WTC11 (cell line): Measurements from ENCODE around the gene NIP7. TPM values are rescaled to one million over a fixed set of nuclear protein-coding genes. Genes with fewer than 3 reads are reported as not detected.
A peak's percentile ranks its signal among the peaks of the same experiment; 100 is the strongest.

Experiments used
- ATAC-seq: fragments of 200-7000 bp; cut with Tn5 transposase; 2 replicates; pipeline ENCODE4 v1.10.0; 2021; ENCODE audit warnings: mild to moderate bottlenecking, moderate library complexity
- CTCF ChIA-PET: fragments of 300-600 bp; sonication (Branson Sonifier 250); formaldehyde crosslinking; loops from one replicate; lab custom pipeline; 2021; ENCODE audit warnings: antibody characterized with exemption; lab: Charles Lee
- POLR2A ChIA-PET: fragments of 350-600 bp; sonication (Branson Sonifier 250); formaldehyde crosslinking; loops from one replicate; lab custom pipeline; 2021; ENCODE audit warnings: antibody characterized with exemption; lab: Charles Lee
- DNase-seq: peaks from one replicate; pipeline ENCODE4 v3.0.0; 2021; ENCODE audit warnings: low spot score
- H3K27ac Mint-ChIP-seq: 2 replicates; pipeline ENCODE4 v1.8.0; 2021; ENCODE audit warnings: mixed read lengths
- H3K27me3 Mint-ChIP-seq: 2 replicates; pipeline ENCODE4 v1.8.0; 2021; ENCODE audit warnings: low read depth, mild to moderate bottlenecking, moderate library complexity, mixed read lengths
- H3K36me3 Mint-ChIP-seq: 2 replicates; pipeline ENCODE4 v1.8.0; 2021; ENCODE audit warnings: mixed read lengths
- H3K4me1 Mint-ChIP-seq: 2 replicates; pipeline ENCODE4 v1.8.0; 2022; ENCODE audit warnings: mixed read lengths
- H3K4me3 Mint-ChIP-seq: 2 replicates; pipeline ENCODE4 v1.8.0; 2021; ENCODE audit warnings: mild to moderate bottlenecking, moderate library complexity, mixed read lengths
- H3K9me3 Mint-ChIP-seq: 2 replicates; pipeline ENCODE4 v1.8.0; 2021; ENCODE audit warnings: mixed read lengths
- FOXJ3 ChIP-seq: sonication (generic); formaldehyde crosslinking; IDR thresholded peaks from 2 replicates; pipeline ENCODE4 v1.9.0; 2021; ENCODE audit warnings: missing genetic modification reagents, mild to moderate bottlenecking, borderline replicate concordance
- FOXP1 ChIP-seq: sonication (generic); formaldehyde crosslinking; IDR thresholded peaks from 2 replicates; pipeline ENCODE4 v1.8.0; 2022; ENCODE audit warnings: missing genetic modification reagents, mild to moderate bottlenecking, moderate library complexity, borderline replicate concordance
- RELA ChIP-seq: sonication (generic); formaldehyde crosslinking; IDR thresholded peaks from 2 replicates; pipeline ENCODE4 v1.8.1; 2022; ENCODE audit warnings: missing genetic modification reagents, mild to moderate bottlenecking, borderline replicate concordance
- ZNF121 ChIP-seq: sonication (generic); formaldehyde crosslinking; IDR thresholded peaks from 2 replicates; pipeline ENCODE4 v1.8.0; 2023; ENCODE audit warnings: missing genetic modification reagents
- ZNF138 ChIP-seq: sonication (generic); formaldehyde crosslinking; conservative IDR thresholded peaks from 2 replicates; pipeline ENCODE4 v1.8.1; 2022; ENCODE audit warnings: mild to moderate bottlenecking, moderate library complexity, missing genetic modification reagents
- ZNF232 ChIP-seq: sonication (generic); formaldehyde crosslinking; IDR thresholded peaks from 2 replicates; pipeline ENCODE4 v1.8.0; 2022; ENCODE audit warnings: mild to moderate bottlenecking, missing genetic modification reagents
- total RNA-seq: library from RNA; stranded (reverse); gene quantifications from 3 replicates; pipeline ENCODE4 v1.2.3, GENCODE V29; 2021
- TF ChIP-seq, protein P1 (sequence below): sonication (generic); formaldehyde crosslinking; IDR thresholded peaks from 2 replicates; pipeline ENCODE4 v1.8.0; 2022; ENCODE audit warnings: mild to moderate bottlenecking, missing genetic modification reagents
- TF ChIP-seq, protein P2 (sequence below): sonication (generic); formaldehyde crosslinking; IDR thresholded peaks from 2 replicates; pipeline ENCODE4 v1.8.1; 2022; ENCODE audit warnings: mild to moderate bottlenecking, missing genetic modification reagents, moderate library complexity, borderline replicate concordance
- TF ChIP-seq, protein P3 (sequence below): sonication (generic); formaldehyde crosslinking; IDR thresholded peaks from 2 replicates; pipeline ENCODE4 v1.8.0; 2023; ENCODE audit warnings: mild to moderate bottlenecking, missing genetic modification reagents
- TF ChIP-seq, protein P4 (sequence below): sonication (generic); formaldehyde crosslinking; IDR thresholded peaks from 2 replicates; pipeline ENCODE4 v1.8.1; 2022; ENCODE audit warnings: mild to moderate bottlenecking, moderate library complexity, missing genetic modification reagents
- TF ChIP-seq, protein P5 (sequence below): sonication (generic); formaldehyde crosslinking; IDR thresholded peaks from 2 replicates; pipeline ENCODE4 v1.8.1; 2022; ENCODE audit warnings: missing genetic modification reagents, borderline replicate concordance
- TF ChIP-seq, protein P6 (sequence below): sonication (generic); formaldehyde crosslinking; IDR thresholded peaks from 2 replicates; pipeline ENCODE4 v1.8.0; 2022; ENCODE audit warnings: mild to moderate bottlenecking, missing genetic modification reagents

Gene NIP7
- total RNA-seq, 1 experiment from 2014 or later, result 43.7 TPM

DNA sequence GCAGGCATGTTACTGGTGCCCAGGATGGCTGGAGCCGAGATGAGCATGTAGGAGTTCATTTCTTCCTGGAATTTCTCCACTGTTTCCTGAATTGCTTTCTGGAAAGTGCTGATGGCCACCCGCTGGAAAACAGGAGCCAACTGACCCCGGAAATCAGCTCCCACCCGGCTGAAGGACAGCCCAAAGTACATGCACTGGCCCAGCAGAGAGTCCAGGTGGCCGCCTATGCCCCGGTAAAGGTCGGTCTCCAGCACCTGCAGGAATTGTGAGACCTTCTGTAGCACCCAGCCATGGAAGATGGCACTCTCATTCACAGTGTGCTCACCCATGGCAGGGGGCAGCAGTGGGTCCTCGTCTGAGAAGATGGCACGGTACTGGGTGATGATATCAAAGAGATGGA is 4.9 kb upstream of the NIP7 start:
- Mint-ChIP-seq H3K4me1 (peaks cover 7% of the 10 kb centered on the region), H3K9me3 (no peaks in the 10 kb centered on the region), H3K36me3 (peaks cover 49% of the 10 kb centered on the region), H3K27ac (no peak overlapping the region), H3K4me3 (no peak overlapping the region), H3K27me3 (no peaks in the 10 kb centered on the region)
- POLR2A ChIA-PET, result no interaction called here
- CTCF ChIA-PET, result no interaction called here
- no peak for ATAC-seq
- TF ChIP-seq, protein P1, sequence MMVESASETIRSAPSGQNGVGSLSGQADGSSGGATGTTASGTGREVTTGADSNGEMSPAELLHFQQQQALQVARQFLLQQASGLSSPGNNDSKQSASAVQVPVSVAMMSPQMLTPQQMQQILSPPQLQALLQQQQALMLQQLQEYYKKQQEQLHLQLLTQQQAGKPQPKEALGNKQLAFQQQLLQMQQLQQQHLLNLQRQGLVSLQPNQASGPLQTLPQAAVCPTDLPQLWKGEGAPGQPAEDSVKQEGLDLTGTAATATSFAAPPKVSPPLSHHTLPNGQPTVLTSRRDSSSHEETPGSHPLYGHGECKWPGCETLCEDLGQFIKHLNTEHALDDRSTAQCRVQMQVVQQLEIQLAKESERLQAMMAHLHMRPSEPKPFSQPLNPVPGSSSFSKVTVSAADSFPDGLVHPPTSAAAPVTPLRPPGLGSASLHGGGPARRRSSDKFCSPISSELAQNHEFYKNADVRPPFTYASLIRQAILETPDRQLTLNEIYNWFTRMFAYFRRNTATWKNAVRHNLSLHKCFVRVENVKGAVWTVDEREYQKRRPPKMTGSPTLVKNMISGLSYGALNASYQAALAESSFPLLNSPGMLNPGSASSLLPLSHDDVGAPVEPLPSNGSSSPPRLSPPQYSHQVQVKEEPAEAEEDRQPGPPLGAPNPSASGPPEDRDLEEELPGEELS (CRISPR knock-in tag), result no peak
- DNase-seq, result no peak

DNA sequence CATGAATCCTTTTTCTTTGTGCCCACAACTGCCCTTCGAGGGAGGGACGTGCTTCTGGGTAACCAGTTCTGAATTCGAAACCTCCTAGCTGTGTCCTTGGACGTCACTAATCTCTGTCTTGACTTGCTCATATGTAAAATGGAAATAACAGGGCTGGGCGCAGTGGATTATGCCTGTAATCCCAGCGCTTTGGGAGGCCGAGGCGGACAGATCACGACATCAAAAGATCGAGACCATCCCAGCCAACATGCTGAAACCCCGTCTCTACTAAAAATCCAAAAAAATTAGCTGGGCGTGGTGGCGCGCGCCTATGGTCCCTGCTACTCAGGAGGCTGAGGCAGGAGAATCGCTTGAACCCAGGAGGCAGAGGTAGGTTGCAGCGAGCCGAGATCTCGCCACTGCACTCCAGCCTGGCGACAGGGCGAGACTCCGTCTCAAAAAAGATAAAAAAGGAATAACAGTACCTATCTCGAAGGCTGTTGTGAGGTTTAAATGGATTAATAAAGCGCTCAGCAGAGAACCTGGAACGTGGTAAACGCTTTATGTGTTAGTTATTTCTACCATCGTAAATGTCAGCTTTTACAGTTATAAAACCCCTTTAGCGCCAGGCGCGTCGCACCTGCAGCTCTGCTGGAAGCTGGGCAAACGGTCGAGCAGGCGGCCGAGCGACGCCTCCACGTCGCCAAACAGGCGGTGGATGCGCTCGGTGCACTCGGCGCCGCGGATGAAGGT is 849 bp upstream of the NIP7 start:
- Mint-ChIP-seq H3K27ac (peak overlapping the region; percentile 95), H3K9me3 (no peaks in the 10 kb centered on the region), H3K27me3 (no peaks in the 10 kb centered on the region), H3K4me3 (peak overlapping the region; percentile 98), H3K36me3 (peaks cover 54% of the 10 kb centered on the region), H3K4me1 (peaks cover 18% of the 10 kb centered on the region)
- ChIA-PET POLR2A (interaction anchor here (0.7 to 1.3 kb wide), 3 partner anchors 8 to 10 kb away, joined by 3 to 5 read pairs (median 4); partner anchors contain the start of gene PDF), CTCF (interaction anchor here (0.6 kb wide), 1 partner anchor 10 kb away, joined by 3 read pairs; no protein-coding TSS in a partner anchor)
- TF ChIP-seq RELA (CRISPR knock-in tag) (0 out of 2 replicates have a peak, but pooled peaks have one; percentile 24), FOXP1 (CRISPR knock-in tag) (peak; percentile 41; the same call in 1 of the 2 replicates), ZNF121 (CRISPR knock-in tag) (no peak)
- TF ChIP-seq, protein P2, sequence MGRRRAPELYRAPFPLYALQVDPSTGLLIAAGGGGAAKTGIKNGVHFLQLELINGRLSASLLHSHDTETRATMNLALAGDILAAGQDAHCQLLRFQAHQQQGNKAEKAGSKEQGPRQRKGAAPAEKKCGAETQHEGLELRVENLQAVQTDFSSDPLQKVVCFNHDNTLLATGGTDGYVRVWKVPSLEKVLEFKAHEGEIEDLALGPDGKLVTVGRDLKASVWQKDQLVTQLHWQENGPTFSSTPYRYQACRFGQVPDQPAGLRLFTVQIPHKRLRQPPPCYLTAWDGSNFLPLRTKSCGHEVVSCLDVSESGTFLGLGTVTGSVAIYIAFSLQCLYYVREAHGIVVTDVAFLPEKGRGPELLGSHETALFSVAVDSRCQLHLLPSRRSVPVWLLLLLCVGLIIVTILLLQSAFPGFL (CRISPR knock-in tag), result peak; percentile 10; the same call in 1 of the 2 replicates
- DNase-seq (no peak), ATAC-seq (no peak)

DNA sequence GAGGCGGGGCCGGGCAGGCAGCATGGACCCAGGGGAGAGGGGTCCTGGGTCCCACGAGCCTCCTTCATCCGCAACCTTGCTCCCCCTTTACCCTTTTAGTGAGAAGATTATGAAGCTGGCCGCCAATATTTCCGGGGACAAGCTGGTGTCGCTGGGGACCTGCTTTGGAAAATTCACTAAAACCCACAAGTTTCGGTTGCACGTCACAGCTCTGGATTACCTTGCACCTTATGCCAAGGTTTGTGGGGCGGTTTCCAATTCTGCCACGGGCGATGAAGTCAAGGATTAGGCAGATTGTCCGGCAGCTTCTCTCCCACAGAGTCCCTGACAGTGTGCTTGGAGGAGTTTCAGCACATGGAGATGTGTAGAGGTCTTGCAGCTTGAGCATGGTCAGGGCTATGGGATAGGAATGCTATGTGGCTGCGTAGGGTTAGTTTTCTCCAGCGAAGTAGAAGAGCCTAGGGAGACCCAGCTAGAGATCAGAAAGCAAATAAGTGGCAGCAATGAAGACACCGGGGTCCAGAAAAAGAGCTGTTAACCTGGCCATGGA is 598 bp downstream of the NIP7 start:
- Mint-ChIP-seq H3K9me3 (no peaks in the 10 kb centered on the region), H3K36me3 (peaks cover 41% of the 10 kb centered on the region)

DNA sequence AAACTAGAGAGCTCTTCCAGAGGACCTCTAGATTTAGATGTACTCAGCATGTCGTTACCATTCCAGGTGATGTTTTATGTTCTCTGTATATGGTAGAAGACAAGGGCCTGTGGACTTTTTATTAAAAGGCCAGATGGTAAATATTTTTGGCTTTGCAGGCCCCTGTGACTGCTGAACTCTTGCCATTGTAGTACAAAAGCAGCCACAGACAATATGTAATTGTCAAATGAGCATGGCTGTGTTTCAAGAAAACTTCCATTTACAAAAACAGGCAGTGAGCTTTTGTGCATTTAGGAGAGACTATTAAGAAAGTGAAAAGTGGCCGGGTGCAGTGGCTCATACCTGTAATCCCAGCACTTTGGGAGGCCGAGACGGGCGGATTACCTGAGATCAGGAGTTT is 4.6 kb downstream of the NIP7 start:
- ATAC-seq (no peak), DNase-seq (no peak)
- ChIA-PET CTCF (no interaction called here), POLR2A (interaction anchor here (0.7 kb wide), 1 partner anchor 410 kb away, joined by 3 read pairs; the partner anchor contains the start of gene NOB1)
- TF ChIP-seq, protein P3, sequence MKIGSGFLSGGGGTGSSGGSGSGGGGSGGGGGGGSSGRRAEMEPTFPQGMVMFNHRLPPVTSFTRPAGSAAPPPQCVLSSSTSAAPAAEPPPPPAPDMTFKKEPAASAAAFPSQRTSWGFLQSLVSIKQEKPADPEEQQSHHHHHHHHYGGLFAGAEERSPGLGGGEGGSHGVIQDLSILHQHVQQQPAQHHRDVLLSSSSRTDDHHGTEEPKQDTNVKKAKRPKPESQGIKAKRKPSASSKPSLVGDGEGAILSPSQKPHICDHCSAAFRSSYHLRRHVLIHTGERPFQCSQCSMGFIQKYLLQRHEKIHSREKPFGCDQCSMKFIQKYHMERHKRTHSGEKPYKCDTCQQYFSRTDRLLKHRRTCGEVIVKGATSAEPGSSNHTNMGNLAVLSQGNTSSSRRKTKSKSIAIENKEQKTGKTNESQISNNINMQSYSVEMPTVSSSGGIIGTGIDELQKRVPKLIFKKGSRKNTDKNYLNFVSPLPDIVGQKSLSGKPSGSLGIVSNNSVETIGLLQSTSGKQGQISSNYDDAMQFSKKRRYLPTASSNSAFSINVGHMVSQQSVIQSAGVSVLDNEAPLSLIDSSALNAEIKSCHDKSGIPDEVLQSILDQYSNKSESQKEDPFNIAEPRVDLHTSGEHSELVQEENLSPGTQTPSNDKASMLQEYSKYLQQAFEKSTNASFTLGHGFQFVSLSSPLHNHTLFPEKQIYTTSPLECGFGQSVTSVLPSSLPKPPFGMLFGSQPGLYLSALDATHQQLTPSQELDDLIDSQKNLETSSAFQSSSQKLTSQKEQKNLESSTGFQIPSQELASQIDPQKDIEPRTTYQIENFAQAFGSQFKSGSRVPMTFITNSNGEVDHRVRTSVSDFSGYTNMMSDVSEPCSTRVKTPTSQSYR (CRISPR knock-in tag), result no peak
- TF ChIP-seq, protein P4, sequence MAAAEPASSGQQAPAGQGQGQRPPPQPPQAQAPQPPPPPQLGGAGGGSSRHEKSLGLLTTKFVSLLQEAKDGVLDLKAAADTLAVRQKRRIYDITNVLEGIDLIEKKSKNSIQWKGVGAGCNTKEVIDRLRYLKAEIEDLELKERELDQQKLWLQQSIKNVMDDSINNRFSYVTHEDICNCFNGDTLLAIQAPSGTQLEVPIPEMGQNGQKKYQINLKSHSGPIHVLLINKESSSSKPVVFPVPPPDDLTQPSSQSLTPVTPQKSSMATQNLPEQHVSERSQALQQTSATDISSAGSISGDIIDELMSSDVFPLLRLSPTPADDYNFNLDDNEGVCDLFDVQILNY, result no peak
- no peak for TF ChIP-seq ZNF138
- H3K4me1 Mint-ChIP-seq, result peaks cover 12% of the 10 kb centered on the region
- H3K4me3 Mint-ChIP-seq, result no peak overlapping the region
- H3K9me3 Mint-ChIP-seq, result no peaks in the 10 kb centered on the region
- H3K27me3 Mint-ChIP-seq, result no peaks in the 10 kb centered on the region
- H3K27ac Mint-ChIP-seq, result no peak overlapping the region
- peaks cover 27% of the 10 kb centered on the region for H3K36me3 Mint-ChIP-seq

More for the DNA sequence above, 598 bp downstream of the NIP7 start:
- ChIA-PET POLR2A (interaction anchor here (0.9 to 1.3 kb wide), 2 partner anchors 10 to 12 kb away, joined by 3 read pairs; partner anchors contain the start of gene PDF), CTCF (no interaction called here)
- DNase-seq (no peak), ATAC-seq (no peak)
- H3K27me3 Mint-ChIP-seq, result no peaks in the 10 kb centered on the region
- peaks cover 18% of the 10 kb centered on the region for H3K4me1 Mint-ChIP-seq
- peak overlapping the region; percentile 99 for H3K27ac Mint-ChIP-seq
- TF ChIP-seq FOXJ3 (no peak), ZNF232 (CRISPR knock-in tag) (no peak), RELA (CRISPR knock-in tag) (no peak)
- TF ChIP-seq, protein P5, sequence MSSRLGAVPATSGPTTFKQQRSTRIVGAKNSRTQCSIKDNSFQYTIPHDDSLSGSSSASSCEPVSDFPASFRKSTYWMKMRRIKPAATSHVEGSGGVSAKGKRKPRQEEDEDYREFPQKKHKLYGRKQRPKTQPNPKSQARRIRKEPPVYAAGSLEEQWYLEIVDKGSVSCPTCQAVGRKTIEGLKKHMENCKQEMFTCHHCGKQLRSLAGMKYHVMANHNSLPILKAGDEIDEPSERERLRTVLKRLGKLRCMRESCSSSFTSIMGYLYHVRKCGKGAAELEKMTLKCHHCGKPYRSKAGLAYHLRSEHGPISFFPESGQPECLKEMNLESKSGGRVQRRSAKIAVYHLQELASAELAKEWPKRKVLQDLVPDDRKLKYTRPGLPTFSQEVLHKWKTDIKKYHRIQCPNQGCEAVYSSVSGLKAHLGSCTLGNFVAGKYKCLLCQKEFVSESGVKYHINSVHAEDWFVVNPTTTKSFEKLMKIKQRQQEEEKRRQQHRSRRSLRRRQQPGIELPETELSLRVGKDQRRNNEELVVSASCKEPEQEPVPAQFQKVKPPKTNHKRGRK, result no peak
- TF ChIP-seq, protein P6, sequence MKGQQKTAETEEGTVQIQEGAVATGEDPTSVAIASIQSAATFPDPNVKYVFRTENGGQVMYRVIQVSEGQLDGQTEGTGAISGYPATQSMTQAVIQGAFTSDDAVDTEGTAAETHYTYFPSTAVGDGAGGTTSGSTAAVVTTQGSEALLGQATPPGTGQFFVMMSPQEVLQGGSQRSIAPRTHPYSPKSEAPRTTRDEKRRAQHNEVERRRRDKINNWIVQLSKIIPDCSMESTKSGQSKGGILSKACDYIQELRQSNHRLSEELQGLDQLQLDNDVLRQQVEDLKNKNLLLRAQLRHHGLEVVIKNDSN (CRISPR knock-in tag), result no peak
- peak overlapping the region; percentile 98 for H3K4me3 Mint-ChIP-seq
